CD4-positive, alpha-beta T cell treated with Interleukin-1 beta for 1 hour (primary cell): ENCODE data around the gene IL18R1.

ENCODE experiments used
- DNase-seq, 2 donors: peaks; one replicate each; pipeline ENCODE4 v3.0.0-alpha.2; 2020 to 2022

The IL18R1 gene

DNA sequence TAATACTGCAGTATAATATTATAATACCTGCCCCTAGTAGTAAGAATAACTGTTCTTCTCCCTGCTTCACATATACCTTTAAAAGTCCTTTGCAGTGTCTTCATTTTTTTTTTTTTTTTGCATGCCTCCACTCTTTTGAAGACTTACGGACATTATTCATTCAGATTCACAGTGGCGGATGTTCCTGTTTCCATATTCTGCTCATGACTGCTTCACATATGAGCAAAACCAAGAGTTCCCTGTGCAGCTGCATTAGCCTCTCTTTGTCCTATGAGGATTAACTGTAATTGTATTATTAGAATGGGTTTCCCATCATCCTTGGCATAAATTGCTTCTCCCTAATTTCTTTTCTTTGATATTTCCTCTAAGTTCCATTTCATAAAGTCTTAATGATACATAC, 80.1 kb downstream of the IL18R1 start:
- DNase-seq: no peak

DNA sequence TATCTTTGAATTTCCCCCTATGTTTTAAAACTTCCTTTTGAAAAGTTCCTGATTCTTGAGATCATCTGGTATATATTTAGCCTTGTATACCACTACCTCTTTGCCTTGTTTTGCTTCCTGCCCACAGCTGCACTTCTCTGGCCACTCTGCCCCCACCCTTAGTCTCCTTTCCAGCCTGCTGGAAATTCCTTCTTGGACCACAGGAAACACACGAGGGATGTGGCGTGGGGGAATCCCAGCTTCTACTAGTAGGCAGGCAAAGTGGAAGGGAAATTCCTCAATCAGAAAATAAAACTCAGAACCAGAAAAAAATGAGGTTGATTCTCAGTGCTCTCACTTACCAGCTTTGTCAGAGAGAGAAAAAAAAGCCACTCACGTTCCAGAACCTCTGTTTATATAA, 80.7 kb downstream of the IL18R1 start:
- peak in 1 of 2 donors; percentile 27 for DNase-seq

DNA sequence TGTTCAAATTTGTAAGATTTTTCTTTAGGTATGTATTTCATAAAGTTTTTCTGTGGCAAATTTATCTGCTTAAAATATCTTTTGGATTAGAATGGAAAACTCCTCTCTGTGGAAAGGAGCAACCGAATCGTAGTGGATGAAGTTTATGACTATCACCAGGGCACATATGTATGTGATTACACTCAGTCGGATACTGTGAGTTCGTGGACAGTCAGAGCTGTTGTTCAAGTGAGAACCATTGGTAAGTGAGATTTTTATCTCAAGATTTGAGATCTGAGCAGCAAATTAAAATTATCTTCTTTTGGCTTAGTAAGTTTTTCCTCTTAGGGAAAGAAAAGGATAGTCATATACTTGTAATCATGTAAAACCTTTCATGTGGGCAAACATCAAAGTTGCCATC, 81.5 kb downstream of the IL18R1 start:
- DNase-seq: no peak

- DNase-seq: no peak
Measured at GRCh38 chr2:102438111-102438510, 82.5 kb downstream of the IL18R1 start.

GRCh38 chr2:102438578-102438977, 83.0 kb downstream of the IL18R1 start:
- no peak for DNase-seq

DNA sequence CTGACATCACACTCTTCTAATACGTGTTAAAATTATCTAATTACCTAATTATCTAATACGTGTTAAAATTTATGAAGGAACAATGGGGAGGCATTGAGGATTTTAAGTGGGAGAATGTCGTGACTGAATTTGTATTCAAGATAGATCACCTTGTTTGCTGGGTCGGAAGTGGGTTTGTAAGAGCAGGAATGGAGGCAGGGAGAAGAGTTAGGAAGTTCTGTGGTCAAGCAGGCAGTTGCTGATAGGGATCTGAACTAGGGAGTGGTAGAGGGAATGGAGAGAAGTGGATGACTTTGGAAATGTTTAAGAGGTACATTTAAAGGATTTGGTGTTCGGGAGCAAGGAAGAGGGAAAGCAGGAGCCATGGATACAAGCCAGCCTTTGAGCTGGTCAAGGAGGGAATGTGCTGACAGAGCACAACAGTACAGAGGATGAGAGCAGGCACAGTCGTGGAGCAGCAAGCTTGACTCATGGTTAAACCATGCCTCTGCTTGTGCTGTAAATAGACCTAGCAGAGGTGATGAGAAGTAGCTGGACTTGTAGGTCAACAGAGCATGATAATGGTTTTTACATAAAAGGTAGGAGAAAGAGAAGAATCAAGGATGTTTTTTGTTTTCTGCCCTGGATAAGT, 83.6 kb downstream of the IL18R1 start:
- DNase-seq: no peak

- DNase-seq: peak; percentile 32 to 66
Measured at GRCh38 chr2:102442967-102443828, 87.6 kb downstream of the IL18R1 start.

- no peak for DNase-seq
Measured at GRCh38 chr2:102444233-102444632, 88.6 kb downstream of the IL18R1 start.

GRCh38 chr2:102446936-102447335, 91.3 kb downstream of the IL18R1 start:
- no peak for DNase-seq
